Measurements from ENCODE around the gene MAP4. TPM values are rescaled to one million over a fixed set of nuclear protein-coding genes. Genes with fewer than 3 reads are reported as not detected.

Gene MAP4
- total RNA-seq, 3 donors from 2014 or later (not counting 1 experiment from before 2014, with no cell fraction given), result 74.5 to 97.1 (median 88.9) TPM

DNA sequence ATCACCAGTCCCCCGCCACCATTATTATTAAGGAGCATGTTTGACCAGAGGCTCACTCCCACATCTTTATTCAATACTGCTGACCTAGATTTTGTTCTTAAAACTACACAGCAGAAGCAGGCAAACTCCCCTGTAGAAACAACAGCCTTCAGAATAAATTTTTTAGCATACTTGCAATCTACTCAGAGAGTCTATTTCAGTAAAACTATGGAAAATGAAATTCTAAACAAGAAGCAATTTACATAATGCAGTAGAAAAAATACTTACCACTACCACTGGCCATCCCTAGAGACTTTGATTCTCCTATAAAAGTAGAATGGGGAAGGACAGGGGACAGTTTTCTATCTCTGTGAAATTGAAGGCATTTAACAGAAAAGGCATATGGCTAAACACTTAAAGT is 76.0 kb downstream of the MAP4 start:
- WGBS (ENCODE audit: insufficient coverage), result 100% methylated on average over 1 of the region's 1 CpG

DNA sequence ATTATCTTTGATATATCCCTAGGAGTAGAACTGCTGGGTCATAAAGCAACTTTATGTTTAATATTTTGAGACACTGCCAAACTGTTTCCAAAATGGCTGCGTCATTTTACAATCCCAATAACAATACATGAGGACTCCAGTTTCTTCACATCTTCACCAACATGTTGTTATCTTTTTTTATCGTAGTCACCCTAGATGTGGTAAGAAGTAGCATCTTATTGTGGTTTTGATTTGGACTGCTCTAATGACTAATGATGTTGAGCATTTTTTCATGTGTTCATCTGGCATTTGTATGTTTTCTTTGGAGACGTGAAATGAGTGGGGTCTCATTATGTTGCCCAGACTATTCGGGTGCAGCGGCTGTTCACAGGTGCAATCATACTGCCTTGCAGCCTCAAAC is 83.8 kb downstream of the MAP4 start:
- H3K4me3 Mint-ChIP-seq, result no peak overlapping the region
- H3K36me3 Mint-ChIP-seq, result no peaks in the 10 kb centered on the region
- intact Hi-C loops (cut with micrococcal nuclease), result no loop called here
- Histone ChIP-seq H3K27me3 (ENCODE audit: control insufficient read depth, insufficient read depth, low read length) (no peaks in the 10 kb centered on the region), H3K4me1 (ENCODE audit: control insufficient read depth, insufficient read depth, low read length) (no peaks in the 10 kb centered on the region), H3K4me3 (ENCODE audit: low read length) (no peak overlapping the region), H3K27ac (ENCODE audit: low read length) (no peak overlapping the region), H3K36me3 (ENCODE audit: control insufficient read depth, insufficient read depth, low read length) (peaks cover 5% of the 10 kb centered on the region), H3K9me3 (ENCODE audit: control insufficient read depth, insufficient read depth, low read length) (no peaks in the 10 kb centered on the region)
- peak overlapping the region in 1 of 2 donors; percentile 13 for H3K27ac Mint-ChIP-seq
- WGBS (ENCODE audit: insufficient coverage), result 91% methylated on average over 3 of the region's 5 CpGs
- DNase-seq (no peak), ATAC-seq (no peak)
- peaks cover 7 to 17% of the 10 kb centered on the region in 2 donors for H3K4me1 Mint-ChIP-seq
- no peaks in the 10 kb centered on the region for H3K9me3 Mint-ChIP-seq
- TF ChIP-seq, protein P1, sequence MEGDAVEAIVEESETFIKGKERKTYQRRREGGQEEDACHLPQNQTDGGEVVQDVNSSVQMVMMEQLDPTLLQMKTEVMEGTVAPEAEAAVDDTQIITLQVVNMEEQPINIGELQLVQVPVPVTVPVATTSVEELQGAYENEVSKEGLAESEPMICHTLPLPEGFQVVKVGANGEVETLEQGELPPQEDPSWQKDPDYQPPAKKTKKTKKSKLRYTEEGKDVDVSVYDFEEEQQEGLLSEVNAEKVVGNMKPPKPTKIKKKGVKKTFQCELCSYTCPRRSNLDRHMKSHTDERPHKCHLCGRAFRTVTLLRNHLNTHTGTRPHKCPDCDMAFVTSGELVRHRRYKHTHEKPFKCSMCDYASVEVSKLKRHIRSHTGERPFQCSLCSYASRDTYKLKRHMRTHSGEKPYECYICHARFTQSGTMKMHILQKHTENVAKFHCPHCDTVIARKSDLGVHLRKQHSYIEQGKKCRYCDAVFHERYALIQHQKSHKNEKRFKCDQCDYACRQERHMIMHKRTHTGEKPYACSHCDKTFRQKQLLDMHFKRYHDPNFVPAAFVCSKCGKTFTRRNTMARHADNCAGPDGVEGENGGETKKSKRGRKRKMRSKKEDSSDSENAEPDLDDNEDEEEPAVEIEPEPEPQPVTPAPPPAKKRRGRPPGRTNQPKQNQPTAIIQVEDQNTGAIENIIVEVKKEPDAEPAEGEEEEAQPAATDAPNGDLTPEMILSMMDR (IDR thresholded peaks at IDR 0.05), result no peak
- no peaks in the 10 kb centered on the region for H3K27me3 Mint-ChIP-seq (ENCODE audit: low read depth in 2 of 2)

More for the DNA sequence above, 76.0 kb downstream of the MAP4 start:
- H3K4me1 Mint-ChIP-seq, result no peaks in the 10 kb centered on the region
- TF ChIP-seq, protein P1 (IDR thresholded peaks at IDR 0.05), result no peak
- Histone ChIP-seq H3K4me1 (ENCODE audit: control insufficient read depth, insufficient read depth, low read length) (no peaks in the 10 kb centered on the region), H3K36me3 (ENCODE audit: control insufficient read depth, insufficient read depth, low read length) (no peaks in the 10 kb centered on the region), H3K4me3 (ENCODE audit: low read length) (no peak overlapping the region), H3K27me3 (ENCODE audit: control insufficient read depth, insufficient read depth, low read length) (no peaks in the 10 kb centered on the region), H3K9me3 (ENCODE audit: control insufficient read depth, insufficient read depth, low read length) (no peaks in the 10 kb centered on the region), H3K27ac (ENCODE audit: low read length) (no peak overlapping the region)
- no peaks in the 10 kb centered on the region for H3K9me3 Mint-ChIP-seq
- ATAC-seq (no peak), DNase-seq (no peak)
- intact Hi-C loops (cut with micrococcal nuclease), result no loop called here
- H3K4me3 Mint-ChIP-seq, result no peak overlapping the region
- no peaks in the 10 kb centered on the region for H3K36me3 Mint-ChIP-seq
- no peaks in the 10 kb centered on the region for H3K27me3 Mint-ChIP-seq (ENCODE audit: low read depth in 2 of 2)
- H3K27ac Mint-ChIP-seq, result no peak overlapping the region

DNA sequence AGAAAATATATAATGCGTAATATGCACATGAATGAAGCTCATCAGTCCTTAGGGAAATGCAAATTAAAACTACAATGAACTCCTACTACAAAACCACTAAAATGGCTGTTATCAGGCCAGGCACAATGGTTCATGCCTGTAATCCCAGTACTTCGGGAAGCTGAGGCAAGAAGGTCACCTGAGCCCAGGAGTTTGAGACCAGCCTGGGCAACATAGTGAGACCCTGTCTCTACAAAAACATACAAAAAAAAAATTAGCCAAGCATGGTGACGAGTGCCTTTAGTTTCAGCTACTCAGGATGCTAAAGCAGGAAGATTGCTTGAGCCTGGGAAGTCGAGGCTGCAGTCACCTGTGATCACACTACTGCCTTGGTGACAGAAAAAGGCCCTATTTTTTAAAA is 85.2 kb downstream of the MAP4 start:
- Mint-ChIP-seq H3K9me3 (no peaks in the 10 kb centered on the region), H3K4me3 (no peak overlapping the region), H3K4me1 (peaks cover 7 to 17% of the 10 kb centered on the region in 2 donors), H3K36me3 (no peaks in the 10 kb centered on the region), H3K27ac (no peak overlapping the region), H3K27me3 (ENCODE audit: low read depth in 2 of 2) (no peaks in the 10 kb centered on the region)
- Histone ChIP-seq H3K27ac (ENCODE audit: low read length) (no peak overlapping the region), H3K36me3 (ENCODE audit: control insufficient read depth, insufficient read depth, low read length) (peaks cover 9% of the 10 kb centered on the region), H3K4me3 (ENCODE audit: low read length) (no peak overlapping the region), H3K27me3 (ENCODE audit: control insufficient read depth, insufficient read depth, low read length) (no peaks in the 10 kb centered on the region), H3K9me3 (ENCODE audit: control insufficient read depth, insufficient read depth, low read length) (no peaks in the 10 kb centered on the region), H3K4me1 (ENCODE audit: control insufficient read depth, insufficient read depth, low read length) (no peaks in the 10 kb centered on the region)
- no peak for DNase-seq
- no peak for ATAC-seq
- 98% methylated on average over 4 of the region's 4 CpGs for WGBS (ENCODE audit: insufficient coverage)
- intact Hi-C loops (cut with micrococcal nuclease), result no loop called here
- TF ChIP-seq, protein P1 (IDR thresholded peaks at IDR 0.05), result no peak

DNA sequence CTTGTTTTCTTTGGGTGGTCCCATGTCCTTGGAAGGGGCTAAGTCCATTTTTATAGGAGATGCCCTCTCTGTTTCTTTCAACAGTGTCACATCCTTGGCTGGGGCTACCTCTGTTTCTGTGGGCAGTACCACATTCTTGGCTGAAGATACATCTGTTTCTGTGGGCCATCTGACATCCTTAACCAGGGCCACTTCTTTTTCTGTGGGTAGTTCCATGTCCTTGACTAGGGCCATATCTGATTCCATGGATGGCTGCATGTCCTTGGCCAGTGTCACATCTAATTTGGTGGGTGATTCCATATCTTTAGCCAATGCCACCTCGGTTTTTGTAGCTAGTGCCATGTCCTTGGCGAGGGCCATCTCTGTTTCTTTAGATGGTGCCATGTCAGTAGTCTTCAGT is 99.5 kb downstream of the MAP4 start:
- no peak overlapping the region for H3K27ac ChIP-seq (ENCODE audit: low read length)
- H3K36me3 ChIP-seq (ENCODE audit: control insufficient read depth, insufficient read depth, low read length), result peaks cover 45% of the 10 kb centered on the region
- no peaks in the 10 kb centered on the region for H3K27me3 Mint-ChIP-seq (ENCODE audit: low read depth in 2 of 2)
- H3K4me1 ChIP-seq (ENCODE audit: control insufficient read depth, insufficient read depth, low read length), result no peaks in the 10 kb centered on the region
- H3K36me3 Mint-ChIP-seq, result peaks cover 20% of the 10 kb centered on the region
- no peaks in the 10 kb centered on the region for H3K9me3 ChIP-seq (ENCODE audit: control insufficient read depth, insufficient read depth, low read length)
- no peak overlapping the region for H3K4me3 ChIP-seq (ENCODE audit: low read length)
- no peak overlapping the region for H3K27ac Mint-ChIP-seq
- intact Hi-C loops (cut with micrococcal nuclease), result no loop called here
- no peaks in the 10 kb centered on the region for H3K4me1 Mint-ChIP-seq
- TF ChIP-seq, protein P1 (IDR thresholded peaks at IDR 0.05), result no peak
- no peaks in the 10 kb centered on the region for H3K9me3 Mint-ChIP-seq
- ATAC-seq (no peak), DNase-seq (no peak)
- no peaks in the 10 kb centered on the region for H3K27me3 ChIP-seq (ENCODE audit: control insufficient read depth, insufficient read depth, low read length)
- no peak overlapping the region for H3K4me3 Mint-ChIP-seq
- 98% methylated on average over 2 of the region's 2 CpGs for WGBS (ENCODE audit: insufficient coverage)
